GM23338 (cell line): ENCODE results near the gene NLRC4.

Experiments
- CREB1 ChIP-seq: fragments of 250-450 bp; sonication (Bioruptor Pico); IDR thresholded peaks from 2 replicates; pipeline ENCODE4 v1.5.0; 2020; ENCODE audit warnings: low read depth, mild to moderate bottlenecking, moderate library complexity
- EZH2 ChIP-seq: fragments of 200-600 bp; sonication (generic); IDR thresholded peaks from one replicate; pipeline ENCODE4 v1.8.0; 2017; ENCODE audit warnings: antibody characterized with exemption, mild to moderate bottlenecking, low read depth; ENCODE audit not compliant: unreplicated experiment
- EZH2phosphoT487 ChIP-seq: fragments of 200-600 bp; sonication (generic); IDR thresholded peaks from one replicate; pipeline ENCODE4 v1.8.1; 2018; ENCODE audit warnings: antibody characterized with exemption; ENCODE audit not compliant: unreplicated experiment
- JUNB ChIP-seq: IDR thresholded peaks from one replicate; pipeline ENCODE4 v1.6.1; 2016; ENCODE audit warnings: antibody characterized with exemption; ENCODE audit not compliant: unreplicated experiment
- NANOG ChIP-seq: IDR thresholded peaks from 2 replicates; pipeline ENCODE4 v1.6.1; 2016; ENCODE audit warnings: antibody characterized with exemption, borderline replicate concordance
- POLR2AphosphoS5 ChIP-seq: IDR thresholded peaks from 2 replicates; pipeline ENCODE4 v1.6.1; 2016; ENCODE audit warnings: antibody characterized with exemption, low read depth
- STAT1 ChIP-seq: IDR thresholded peaks from one replicate; pipeline ENCODE4 v1.6.1; 2016; ENCODE audit warnings: antibody characterized with exemption; ENCODE audit not compliant: unreplicated experiment
- ZNF114 ChIP-seq: fragments of 250-450 bp; sonication (Bioruptor Pico); IDR thresholded peaks from 2 replicates; pipeline ENCODE4 v1.5.0; 2020; ENCODE audit warnings: mild to moderate bottlenecking, moderate library complexity
- ZNF331 ChIP-seq: fragments of 250-450 bp; sonication (Bioruptor Pico); IDR thresholded peaks from 2 replicates; pipeline ENCODE4 v1.5.0; 2020; ENCODE audit warnings: low read depth, mild to moderate bottlenecking, moderate library complexity
- TF ChIP-seq, protein P1 (sequence below): IDR thresholded peaks from one replicate; pipeline ENCODE4 v1.6.1; 2018; ENCODE audit warnings: antibody characterized with exemption; ENCODE audit not compliant: unreplicated experiment
- TF ChIP-seq, protein P2 (sequence below), 2 experiments: fragments of 200-600 bp in 1 of 2; sonication (generic) in 1 of 2; conservative IDR thresholded peaks; 2 replicates each; pipeline versions ENCODE4 v1.5.1 to v1.6.1; 2016 to 2017; ENCODE audit warnings: antibody characterized with exemption in 2 of 2, low read depth in 2 of 2, mild to moderate bottlenecking in 2 of 2, moderate library complexity in 1 of 2
- TF ChIP-seq, protein P3 (sequence below): fragments of 250-450 bp; sonication (Bioruptor Pico); IDR thresholded peaks from 2 replicates; pipeline ENCODE4 v1.5.0; 2020; ENCODE audit warnings: mild to moderate bottlenecking, moderate library complexity
- TF ChIP-seq, protein P4 (sequence below): IDR thresholded peaks from 2 replicates; pipeline ENCODE4 v1.6.1; 2016; ENCODE audit warnings: antibody characterized with exemption

DNA sequence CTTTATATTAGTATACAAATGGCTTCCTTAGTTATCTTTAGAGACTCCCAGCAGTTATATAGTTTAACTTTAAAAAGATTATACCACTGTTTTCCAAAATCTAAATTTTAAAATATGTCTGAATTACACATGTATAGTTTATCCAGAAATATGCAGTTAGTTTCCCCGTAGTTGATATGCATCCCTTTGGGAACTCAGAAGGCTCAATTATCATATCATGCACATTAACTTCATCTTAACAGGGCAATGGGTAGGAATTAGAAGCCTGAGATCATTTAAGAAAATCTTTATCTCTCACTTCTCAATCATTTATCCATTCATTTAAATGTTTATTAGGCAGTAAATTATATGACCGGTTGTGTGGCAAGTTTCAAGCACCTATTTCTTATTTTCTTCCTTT, 27.2 kb downstream of the NLRC4 start:
- TF ChIP-seq, protein P1, sequence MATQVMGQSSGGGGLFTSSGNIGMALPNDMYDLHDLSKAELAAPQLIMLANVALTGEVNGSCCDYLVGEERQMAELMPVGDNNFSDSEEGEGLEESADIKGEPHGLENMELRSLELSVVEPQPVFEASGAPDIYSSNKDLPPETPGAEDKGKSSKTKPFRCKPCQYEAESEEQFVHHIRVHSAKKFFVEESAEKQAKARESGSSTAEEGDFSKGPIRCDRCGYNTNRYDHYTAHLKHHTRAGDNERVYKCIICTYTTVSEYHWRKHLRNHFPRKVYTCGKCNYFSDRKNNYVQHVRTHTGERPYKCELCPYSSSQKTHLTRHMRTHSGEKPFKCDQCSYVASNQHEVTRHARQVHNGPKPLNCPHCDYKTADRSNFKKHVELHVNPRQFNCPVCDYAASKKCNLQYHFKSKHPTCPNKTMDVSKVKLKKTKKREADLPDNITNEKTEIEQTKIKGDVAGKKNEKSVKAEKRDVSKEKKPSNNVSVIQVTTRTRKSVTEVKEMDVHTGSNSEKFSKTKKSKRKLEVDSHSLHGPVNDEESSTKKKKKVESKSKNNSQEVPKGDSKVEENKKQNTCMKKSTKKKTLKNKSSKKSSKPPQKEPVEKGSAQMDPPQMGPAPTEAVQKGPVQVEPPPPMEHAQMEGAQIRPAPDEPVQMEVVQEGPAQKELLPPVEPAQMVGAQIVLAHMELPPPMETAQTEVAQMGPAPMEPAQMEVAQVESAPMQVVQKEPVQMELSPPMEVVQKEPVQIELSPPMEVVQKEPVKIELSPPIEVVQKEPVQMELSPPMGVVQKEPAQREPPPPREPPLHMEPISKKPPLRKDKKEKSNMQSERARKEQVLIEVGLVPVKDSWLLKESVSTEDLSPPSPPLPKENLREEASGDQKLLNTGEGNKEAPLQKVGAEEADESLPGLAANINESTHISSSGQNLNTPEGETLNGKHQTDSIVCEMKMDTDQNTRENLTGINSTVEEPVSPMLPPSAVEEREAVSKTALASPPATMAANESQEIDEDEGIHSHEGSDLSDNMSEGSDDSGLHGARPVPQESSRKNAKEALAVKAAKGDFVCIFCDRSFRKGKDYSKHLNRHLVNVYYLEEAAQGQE: no peak
- TF ChIP-seq, protein P2, sequence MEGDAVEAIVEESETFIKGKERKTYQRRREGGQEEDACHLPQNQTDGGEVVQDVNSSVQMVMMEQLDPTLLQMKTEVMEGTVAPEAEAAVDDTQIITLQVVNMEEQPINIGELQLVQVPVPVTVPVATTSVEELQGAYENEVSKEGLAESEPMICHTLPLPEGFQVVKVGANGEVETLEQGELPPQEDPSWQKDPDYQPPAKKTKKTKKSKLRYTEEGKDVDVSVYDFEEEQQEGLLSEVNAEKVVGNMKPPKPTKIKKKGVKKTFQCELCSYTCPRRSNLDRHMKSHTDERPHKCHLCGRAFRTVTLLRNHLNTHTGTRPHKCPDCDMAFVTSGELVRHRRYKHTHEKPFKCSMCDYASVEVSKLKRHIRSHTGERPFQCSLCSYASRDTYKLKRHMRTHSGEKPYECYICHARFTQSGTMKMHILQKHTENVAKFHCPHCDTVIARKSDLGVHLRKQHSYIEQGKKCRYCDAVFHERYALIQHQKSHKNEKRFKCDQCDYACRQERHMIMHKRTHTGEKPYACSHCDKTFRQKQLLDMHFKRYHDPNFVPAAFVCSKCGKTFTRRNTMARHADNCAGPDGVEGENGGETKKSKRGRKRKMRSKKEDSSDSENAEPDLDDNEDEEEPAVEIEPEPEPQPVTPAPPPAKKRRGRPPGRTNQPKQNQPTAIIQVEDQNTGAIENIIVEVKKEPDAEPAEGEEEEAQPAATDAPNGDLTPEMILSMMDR (conservative IDR thresholded peaks at IDR 0.05; ENCODE audit: low read depth in 2 of 2): no peak
- TF ChIP-seq ZNF114 (CRISPR knock-in tag) (no peak), EZH2 (no peak), EZH2phosphoT487 (no peak), POLR2AphosphoS5 (no peak), STAT1 (no peak), CREB1 (CRISPR knock-in tag) (no peak), JUNB (no peak), ZNF331 (no peak), NANOG (no peak)
- TF ChIP-seq, protein P3, sequence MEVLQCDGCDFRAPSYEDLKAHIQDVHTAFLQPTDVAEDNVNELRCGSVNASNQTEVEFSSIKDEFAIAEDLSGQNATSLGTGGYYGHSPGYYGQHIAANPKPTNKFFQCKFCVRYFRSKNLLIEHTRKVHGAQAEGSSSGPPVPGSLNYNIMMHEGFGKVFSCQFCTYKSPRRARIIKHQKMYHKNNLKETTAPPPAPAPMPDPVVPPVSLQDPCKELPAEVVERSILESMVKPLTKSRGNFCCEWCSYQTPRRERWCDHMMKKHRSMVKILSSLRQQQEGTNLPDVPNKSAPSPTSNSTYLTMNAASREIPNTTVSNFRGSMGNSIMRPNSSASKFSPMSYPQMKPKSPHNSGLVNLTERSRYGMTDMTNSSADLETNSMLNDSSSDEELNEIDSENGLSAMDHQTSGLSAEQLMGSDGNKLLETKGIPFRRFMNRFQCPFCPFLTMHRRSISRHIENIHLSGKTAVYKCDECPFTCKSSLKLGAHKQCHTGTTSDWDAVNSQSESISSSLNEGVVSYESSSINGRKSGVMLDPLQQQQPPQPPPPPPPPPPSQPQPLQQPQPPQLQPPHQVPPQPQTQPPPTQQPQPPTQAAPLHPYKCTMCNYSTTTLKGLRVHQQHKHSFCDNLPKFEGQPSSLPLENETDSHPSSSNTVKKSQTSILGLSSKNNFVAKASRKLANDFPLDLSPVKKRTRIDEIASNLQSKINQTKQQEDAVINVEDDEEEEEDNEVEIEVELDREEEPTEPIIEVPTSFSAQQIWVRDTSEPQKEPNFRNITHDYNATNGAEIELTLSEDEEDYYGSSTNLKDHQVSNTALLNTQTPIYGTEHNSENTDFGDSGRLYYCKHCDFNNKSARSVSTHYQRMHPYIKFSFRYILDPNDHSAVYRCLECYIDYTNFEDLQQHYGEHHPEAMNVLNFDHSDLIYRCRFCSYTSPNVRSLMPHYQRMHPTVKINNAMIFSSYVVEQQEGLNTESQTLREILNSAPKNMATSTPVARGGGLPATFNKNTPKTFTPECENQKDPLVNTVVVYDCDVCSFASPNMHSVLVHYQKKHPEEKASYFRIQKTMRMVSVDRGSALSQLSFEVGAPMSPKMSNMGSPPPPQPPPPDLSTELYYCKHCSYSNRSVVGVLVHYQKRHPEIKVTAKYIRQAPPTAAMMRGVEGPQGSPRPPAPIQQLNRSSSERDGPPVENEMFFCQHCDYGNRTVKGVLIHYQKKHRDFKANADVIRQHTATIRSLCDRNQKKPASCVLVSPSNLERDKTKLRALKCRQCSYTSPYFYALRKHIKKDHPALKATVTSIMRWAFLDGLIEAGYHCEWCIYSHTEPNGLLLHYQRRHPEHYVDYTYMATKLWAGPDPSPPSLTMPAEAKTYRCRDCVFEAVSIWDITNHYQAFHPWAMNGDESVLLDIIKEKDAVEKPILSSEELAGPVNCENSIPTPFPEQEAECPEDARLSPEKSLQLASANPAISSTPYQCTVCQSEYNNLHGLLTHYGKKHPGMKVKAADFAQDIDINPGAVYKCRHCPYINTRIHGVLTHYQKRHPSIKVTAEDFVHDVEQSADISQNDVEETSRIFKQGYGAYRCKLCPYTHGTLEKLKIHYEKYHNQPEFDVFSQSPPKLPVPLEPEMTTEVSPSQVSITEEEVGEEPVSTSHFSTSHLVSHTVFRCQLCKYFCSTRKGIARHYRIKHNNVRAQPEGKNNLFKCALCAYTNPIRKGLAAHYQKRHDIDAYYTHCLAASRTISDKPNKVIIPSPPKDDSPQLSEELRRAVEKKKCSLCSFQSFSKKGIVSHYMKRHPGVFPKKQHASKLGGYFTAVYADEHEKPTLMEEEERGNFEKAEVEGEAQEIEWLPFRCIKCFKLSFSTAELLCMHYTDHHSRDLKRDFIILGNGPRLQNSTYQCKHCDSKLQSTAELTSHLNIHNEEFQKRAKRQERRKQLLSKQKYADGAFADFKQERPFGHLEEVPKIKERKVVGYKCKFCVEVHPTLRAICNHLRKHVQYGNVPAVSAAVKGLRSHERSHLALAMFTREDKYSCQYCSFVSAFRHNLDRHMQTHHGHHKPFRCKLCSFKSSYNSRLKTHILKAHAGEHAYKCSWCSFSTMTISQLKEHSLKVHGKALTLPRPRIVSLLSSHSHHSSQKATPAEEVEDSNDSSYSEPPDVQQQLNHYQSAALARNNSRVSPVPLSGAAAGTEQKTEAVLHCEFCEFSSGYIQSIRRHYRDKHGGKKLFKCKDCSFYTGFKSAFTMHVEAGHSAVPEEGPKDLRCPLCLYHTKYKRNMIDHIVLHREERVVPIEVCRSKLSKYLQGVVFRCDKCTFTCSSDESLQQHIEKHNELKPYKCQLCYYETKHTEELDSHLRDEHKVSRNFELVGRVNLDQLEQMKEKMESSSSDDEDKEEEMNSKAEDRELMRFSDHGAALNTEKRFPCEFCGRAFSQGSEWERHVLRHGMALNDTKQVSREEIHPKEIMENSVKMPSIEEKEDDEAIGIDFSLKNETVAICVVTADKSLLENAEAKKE: no peak
- TF ChIP-seq, protein P4, sequence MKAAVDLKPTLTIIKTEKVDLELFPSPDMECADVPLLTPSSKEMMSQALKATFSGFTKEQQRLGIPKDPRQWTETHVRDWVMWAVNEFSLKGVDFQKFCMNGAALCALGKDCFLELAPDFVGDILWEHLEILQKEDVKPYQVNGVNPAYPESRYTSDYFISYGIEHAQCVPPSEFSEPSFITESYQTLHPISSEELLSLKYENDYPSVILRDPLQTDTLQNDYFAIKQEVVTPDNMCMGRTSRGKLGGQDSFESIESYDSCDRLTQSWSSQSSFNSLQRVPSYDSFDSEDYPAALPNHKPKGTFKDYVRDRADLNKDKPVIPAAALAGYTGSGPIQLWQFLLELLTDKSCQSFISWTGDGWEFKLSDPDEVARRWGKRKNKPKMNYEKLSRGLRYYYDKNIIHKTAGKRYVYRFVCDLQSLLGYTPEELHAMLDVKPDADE: no peak
